B cell (primary cell): Measurements from ENCODE around the gene IQCK. TPM values are rescaled to one million over a fixed set of nuclear protein-coding genes. Genes with fewer than 3 reads are reported as not detected.

Experiments
- ATAC-seq: fragments of 200-7000 bp; cut with Tn5 transposase; one replicate; pipeline ENCODE4 v1.10.0; 2021; ENCODE audit warnings: low read depth, mild to moderate bottlenecking, moderate number of reproducible peaks, moderate library complexity
- CTCF ChIA-PET: fragments of 350-600 bp; sonication (Branson Sonifier 250); formaldehyde crosslinking; loops from one replicate; lab custom pipeline; 2021; ENCODE audit warnings: antibody characterized with exemption, inconsistent platforms; lab: Charles Lee
- POLR2A ChIA-PET: fragments of 350-600 bp; sonication (Branson Sonifier 250); formaldehyde crosslinking; loops from one replicate; lab custom pipeline; 2021; ENCODE audit warnings: antibody characterized with exemption; lab: Charles Lee
- DNase-seq: peaks from one replicate; pipeline ENCODE4 v3.0.0; 2013
- H2AFZ ChIP-seq: 2 replicates; pipeline ENCODE4 v1.6.1; 2012; ENCODE audit warnings: mild to moderate bottlenecking, low read depth, low read length; ENCODE audit not compliant: insufficient read depth, poor library complexity, severe bottlenecking
- H3K27ac ChIP-seq, 2 donors: 1 replicate in 1 of 2; 2 replicates in 1 of 2; pipeline ENCODE4 v1.5.1; 2012 to 2013; ENCODE audit warnings: low read length in 2 of 2, mild to moderate bottlenecking in 2 of 2, moderate library complexity in 1 of 2
- H3K27me3 ChIP-seq, 4 experiments: fragments of 200-600 bp in 1 of 4; sonication (generic) in 1 of 4; replicated peaks in 1 of 4; 1 replicate in 2 of 4; 2 replicates in 2 of 4; pipeline versions ENCODE4 v1.6.1 to v1.7.0; 2013 to 2016; ENCODE audit warnings: low read length in 3 of 4, mild to moderate bottlenecking in 2 of 4, mixed read lengths in 1 of 4, moderate library complexity in 1 of 4; ENCODE audit not compliant: insufficient read depth in 4 of 4, control insufficient read depth in 3 of 4; ENCODE audit errors: control extremely low read depth in 1 of 4
- H3K36me3 ChIP-seq, 2 experiments: replicated peaks in 1 of 2; 1 replicate in 1 of 2; 2 replicates in 1 of 2; pipeline versions ENCODE4 v1.6.1 to v1.7.1; 2013; ENCODE audit warnings: low read length in 1 of 2; ENCODE audit not compliant: insufficient read depth in 2 of 2, control insufficient read depth in 1 of 2; ENCODE audit errors: control extremely low read depth in 1 of 2, extremely low read depth in 1 of 2
- H3K4me1 ChIP-seq, 2 donors: fragments of 200-600 bp in 1 of 2; sonication (generic) in 1 of 2; 1 replicate in 1 of 2; 2 replicates in 1 of 2; pipeline versions ENCODE4 v1.5.1 to v1.6.1; 2013 to 2017; ENCODE audit warnings: low read length in 2 of 2; ENCODE audit not compliant: control insufficient read depth in 2 of 2, insufficient read depth in 2 of 2
- H3K4me2 ChIP-seq: replicated peaks from 2 replicates; pipeline ENCODE3; 2012; ENCODE audit warnings: mild to moderate bottlenecking, low read depth, low read length; ENCODE audit not compliant: poor library complexity, severe bottlenecking
- H3K4me3 ChIP-seq, 5 experiments: fragments of 200-600 bp in 1 of 5; sonication (generic) in 1 of 5; 1 replicate in 3 of 5; 2 replicates in 2 of 5; pipeline versions ENCODE4 v1.5.1 to v1.7.0; 2011 to 2016; ENCODE audit warnings: low read length in 4 of 5, mild to moderate bottlenecking in 4 of 5, low read depth in 2 of 5, control low read depth in 1 of 5, moderate library complexity in 1 of 5; ENCODE audit not compliant: insufficient read depth in 1 of 5; ENCODE audit errors: control extremely low read depth in 1 of 5, extremely low read depth in 1 of 5
- H3K79me2 ChIP-seq: fragments of 200-600 bp; sonication (generic); one replicate; pipeline ENCODE4 v1.6.0; 2016; ENCODE audit warnings: low read length; ENCODE audit not compliant: control insufficient read depth, insufficient read depth
- H3K9ac ChIP-seq: fragments of 200-600 bp; sonication (generic); 2 replicates; pipeline ENCODE4 v1.6.1; 2017; ENCODE audit warnings: mild to moderate bottlenecking, low read length, moderate library complexity
- H3K9me3 ChIP-seq, 3 donors: one replicate each; pipeline versions ENCODE4 v1.6.1 to v1.7.1; 2013; ENCODE audit warnings: low read length in 2 of 3; ENCODE audit not compliant: control insufficient read depth in 2 of 3, insufficient read depth in 1 of 3; ENCODE audit errors: control extremely low read depth in 1 of 3
- H4K20me1 ChIP-seq: 2 replicates; pipeline ENCODE4 v1.6.0; 2012; ENCODE audit warnings: mild to moderate bottlenecking, low read length; ENCODE audit not compliant: insufficient read depth, control insufficient read depth, poor library complexity, severe bottlenecking
- H3K27ac Mint-ChIP-seq: one replicate; pipeline ENCODE4 v1.8.0; 2021; ENCODE audit warnings: mixed read lengths
- H3K27me3 Mint-ChIP-seq: one replicate; pipeline ENCODE4 v1.8.0; 2021; ENCODE audit warnings: mixed read lengths
- H3K4me1 Mint-ChIP-seq: one replicate; pipeline ENCODE4 v1.8.0; 2021; ENCODE audit warnings: mixed read lengths
- H3K4me3 Mint-ChIP-seq: one replicate; pipeline ENCODE4 v1.8.0; 2021; ENCODE audit warnings: mixed read lengths
- H3K9me3 Mint-ChIP-seq: one replicate; pipeline ENCODE4 v1.8.0; 2022; ENCODE audit warnings: mixed read lengths; ENCODE audit not compliant: insufficient read depth
- CTCF ChIP-seq: fragments of 200-600 bp; IDR thresholded peaks from one replicate; pipeline ENCODE4 v1.8.0; 2022; ENCODE audit warnings: antibody characterized with exemption, mild to moderate bottlenecking
- EZH2 ChIP-seq: IDR thresholded peaks from 2 replicates; pipeline ENCODE4 v1.6.1; 2012; ENCODE audit warnings: borderline replicate concordance, low read depth, mild to moderate bottlenecking, moderate library complexity, low read length; ENCODE audit not compliant: insufficient read depth, poor library complexity, severe bottlenecking
- WGBS: methylation state at CpG from one replicate; pipeline ENCODE4 v1.1.5; 2013; ENCODE audit warnings: missing lambda C conversion rate; ENCODE audit not compliant: insufficient coverage; 5-methylcytosine and 5-hydroxymethylcytosine counted together
- intact Hi-C: fragments of 100-400 bp; cut with micrococcal nuclease; formaldehyde crosslinking; loops from one replicate; pipeline ENCODE4 v1.10.0; 2022
- polyA plus RNA-seq: library from polyadenylated mRNA; depleted of rRNA; stranded (reverse); fragments of >200 nt; gene quantifications from 2 replicates; pipeline ENCODE4 v1.2.3, GENCODE V29; 2012
- total RNA-seq, 2 donors: library from RNA; stranded (reverse); fragments of 120-200 nt in 1 of 2; gene quantifications; 1 replicate in 1 of 2; 2 replicates in 1 of 2; pipeline versions ENCODE4 v1.2.3 to v1.2.4, GENCODE V29; 2013 to 2022

Gene IQCK
- total and polyA plus RNA-seq, 2 donors (not counting 1 experiment from before 2014, with no cell fraction given): 1.00 to 3.0 TPM

- H3K27me3 Mint-ChIP-seq: no peaks in the 10 kb centered on the region
- no peaks in the 10 kb centered on the region for H3K36me3 ChIP-seq
- H2AFZ ChIP-seq: no peak overlapping the region
- no peak for ATAC-seq
- no peaks in the 10 kb centered on the region for H3K9me3 ChIP-seq
- H3K27me3 ChIP-seq: no peaks in the 10 kb centered on the region
- no peaks in the 10 kb centered on the region for H3K4me1 ChIP-seq
- no peak overlapping the region for H3K27ac ChIP-seq
- intact Hi-C loops: no loop called here
- no peak overlapping the region for H3K4me3 Mint-ChIP-seq
- 100% methylated on average over 1 of the region's 2 CpGs for WGBS
- H4K20me1 ChIP-seq: no peaks in the 10 kb centered on the region
- no peak overlapping the region for H3K4me3 ChIP-seq
- H3K4me1 Mint-ChIP-seq: no peaks in the 10 kb centered on the region
- H3K4me2 ChIP-seq: no peak overlapping the region
- no peak overlapping the region for H3K9ac ChIP-seq
- no peaks in the 10 kb centered on the region for H3K79me2 ChIP-seq
- no peaks in the 10 kb centered on the region for H3K9me3 Mint-ChIP-seq
- ChIA-PET POLR2A (no interaction called here), CTCF (no interaction called here)
- no peak overlapping the region for H3K27ac Mint-ChIP-seq
- DNase-seq: no peak
- no peak for TF ChIP-seq CTCF
- TF ChIP-seq EZH2: no peak
These were observed 104.5 kb downstream of the IQCK start for GRCh38 chr16:19822533-19822932.

- POLR2A ChIA-PET: no interaction called here
- Mint-ChIP-seq H3K4me1 (no peaks in the 10 kb centered on the region), H3K27me3 (no peaks in the 10 kb centered on the region), H3K27ac (no peak overlapping the region), H3K9me3 (no peaks in the 10 kb centered on the region), H3K4me3 (no peak overlapping the region)
- ATAC-seq: no peak
- no peak overlapping the region for H3K4me3 ChIP-seq
- no peak overlapping the region for H3K4me2 ChIP-seq
- no peaks in the 10 kb centered on the region for H4K20me1 ChIP-seq
- H3K27me3 ChIP-seq: no peaks in the 10 kb centered on the region
- DNase-seq: no peak
- intact Hi-C loops: no loop called here
- H3K9ac ChIP-seq: no peak overlapping the region
- no peak for TF ChIP-seq EZH2
- no peak for TF ChIP-seq CTCF
- no peaks in the 10 kb centered on the region for H3K9me3 ChIP-seq
- H2AFZ ChIP-seq: no peak overlapping the region
- CTCF ChIA-PET: no interaction called here
- no peaks in the 10 kb centered on the region for H3K79me2 ChIP-seq
- H3K27ac ChIP-seq: no peak overlapping the region
- 64% methylated on average over 6 of the region's 6 CpGs for WGBS
- H3K36me3 ChIP-seq: no peaks in the 10 kb centered on the region
- no peaks in the 10 kb centered on the region for H3K4me1 ChIP-seq
These were observed 105.3 kb downstream of the IQCK start for GRCh38 chr16:19823322-19823721.
